ENCODE measurements around the gene DNAJC21.

DNA sequence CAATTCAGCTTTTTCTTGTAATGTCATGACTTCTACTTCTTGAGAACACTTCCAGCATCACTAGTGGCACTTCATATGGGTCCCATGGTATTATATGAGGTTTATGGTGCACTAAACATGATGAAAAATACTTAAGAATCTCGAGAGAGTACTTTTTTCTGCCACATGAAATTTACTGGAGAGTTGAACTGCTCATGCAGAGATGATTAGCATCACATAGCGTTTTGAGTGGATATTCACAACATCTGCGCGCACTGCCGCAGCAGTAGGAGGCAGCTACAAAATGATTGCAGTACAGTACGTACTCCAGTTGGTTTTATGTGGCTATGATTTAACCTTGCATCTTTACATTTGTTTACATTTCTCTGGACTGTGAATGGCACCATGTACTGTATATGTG, 28.7 kb upstream of the DNAJC21 start:
- TF ChIP-seq, protein P1, sequence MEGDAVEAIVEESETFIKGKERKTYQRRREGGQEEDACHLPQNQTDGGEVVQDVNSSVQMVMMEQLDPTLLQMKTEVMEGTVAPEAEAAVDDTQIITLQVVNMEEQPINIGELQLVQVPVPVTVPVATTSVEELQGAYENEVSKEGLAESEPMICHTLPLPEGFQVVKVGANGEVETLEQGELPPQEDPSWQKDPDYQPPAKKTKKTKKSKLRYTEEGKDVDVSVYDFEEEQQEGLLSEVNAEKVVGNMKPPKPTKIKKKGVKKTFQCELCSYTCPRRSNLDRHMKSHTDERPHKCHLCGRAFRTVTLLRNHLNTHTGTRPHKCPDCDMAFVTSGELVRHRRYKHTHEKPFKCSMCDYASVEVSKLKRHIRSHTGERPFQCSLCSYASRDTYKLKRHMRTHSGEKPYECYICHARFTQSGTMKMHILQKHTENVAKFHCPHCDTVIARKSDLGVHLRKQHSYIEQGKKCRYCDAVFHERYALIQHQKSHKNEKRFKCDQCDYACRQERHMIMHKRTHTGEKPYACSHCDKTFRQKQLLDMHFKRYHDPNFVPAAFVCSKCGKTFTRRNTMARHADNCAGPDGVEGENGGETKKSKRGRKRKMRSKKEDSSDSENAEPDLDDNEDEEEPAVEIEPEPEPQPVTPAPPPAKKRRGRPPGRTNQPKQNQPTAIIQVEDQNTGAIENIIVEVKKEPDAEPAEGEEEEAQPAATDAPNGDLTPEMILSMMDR (IDR thresholded peaks at IDR 0.05) = no peak
- no peak for TF ChIP-seq POLR2A (IDR thresholded peaks at IDR 0.05)

All from heart left ventricle (tissue), 13 donors.